Stimulated activated CD4-positive, alpha-beta T cell treated with anti-CD3 and anti-CD28 coated beads, Interleukin-2, amount 100 ng/mL, for 4 hours (primary cell): Measurements from ENCODE around the gene CPNE9.

Experiments
- DNase-seq: peaks from one replicate; pipeline ENCODE4 v3.0.0-alpha.2; 2020; ENCODE audit warnings: low read depth

CPNE9 gene

GRCh38 chr3:9715764-9716437, 12.3 kb downstream of the CPNE9 start:
- DNase-seq = no peak

- DNase-seq = no peak
Measured at GRCh38 chr3:9716801-9717555, 13.3 kb downstream of the CPNE9 start.

GRCh38 chr3:9717563-9717962, 13.9 kb downstream of the CPNE9 start:
- no peak for DNase-seq

- no peak for DNase-seq
Measured at GRCh38 chr3:9718118-9718517, 14.5 kb downstream of the CPNE9 start.

GRCh38 chr3:9721015-9721699, 17.5 kb downstream of the CPNE9 start:
- DNase-seq = no peak

- DNase-seq = no peak
Measured at GRCh38 chr3:9721700-9722060, 18.0 kb downstream of the CPNE9 start.

GRCh38 chr3:9725775-9726515, 22.3 kb downstream of the CPNE9 start:
- DNase-seq = no peak

GRCh38 chr3:9727041-9727595, 23.5 kb downstream of the CPNE9 start:
- peak; percentile 37 for DNase-seq

- DNase-seq = no peak
Measured at GRCh38 chr3:9727743-9728142, 24.1 kb downstream of the CPNE9 start.

GRCh38 chr3:9729419-9729818, 25.8 kb downstream of the CPNE9 start:
- DNase-seq = no peak

- DNase-seq = no peak
Measured at GRCh38 chr3:9730657-9731205, 27.1 kb downstream of the CPNE9 start.

GRCh38 chr3:9731206-9732079, 27.8 kb downstream of the CPNE9 start, which contains the start of gene BRPF1:
Gene BRPF1 (plus strand): TSS chr3:9731735. CDS start chr3:9734141, 2,406 bp downstream.
- peak; percentile 100 for DNase-seq

- DNase-seq = no peak
Measured at GRCh38 chr3:9732080-9732739, 28.6 kb downstream of the CPNE9 start.

GRCh38 chr3:9732740-9733115, 29.1 kb downstream of the CPNE9 start:
- no peak for DNase-seq

- no peak for DNase-seq
Measured at GRCh38 chr3:9736831-9737230, 33.2 kb downstream of the CPNE9 start.

- no peak for DNase-seq
Measured at GRCh38 chr3:9739181-9739580, 35.5 kb downstream of the CPNE9 start.

GRCh38 chr3:9742560-9742959, 38.9 kb downstream of the CPNE9 start:
- no peak for DNase-seq

- DNase-seq = no peak
Measured at GRCh38 chr3:9743548-9743947, 39.9 kb downstream of the CPNE9 start.

- no peak for DNase-seq
Measured at GRCh38 chr3:9744162-9744561, 40.5 kb downstream of the CPNE9 start.

GRCh38 chr3:9745521-9745920, 41.9 kb downstream of the CPNE9 start:
- no peak for DNase-seq
